Neural progenitor cell (in vitro differentiated cells): Measurements from ENCODE around the gene SPATA12.

Experiments used
- CTCF ChIP-seq: fragments of 200-600 bp; sonication (generic); IDR thresholded peaks from 2 replicates; pipeline ENCODE4 v1.5.1; 2017; ENCODE audit warnings: antibody characterized with exemption, mild to moderate bottlenecking
- EZH2 ChIP-seq: fragments of 200-600 bp; sonication (generic); IDR thresholded peaks from 2 replicates; pipeline ENCODE4 v1.6.1; 2017; ENCODE audit warnings: antibody characterized with exemption, mild to moderate bottlenecking, moderate library complexity
- EZH2phosphoT487 ChIP-seq: fragments of 200-600 bp; sonication (generic); IDR thresholded peaks from 2 replicates; pipeline ENCODE4 v1.6.1; 2017; ENCODE audit warnings: antibody characterized with exemption

GRCh38 chr3:57080171-57080570 is 19.7 kb downstream of the SPATA12 start:
- TF ChIP-seq CTCF (no peak), EZH2phosphoT487 (no peak), EZH2 (no peak)
